WTC11 (cell line): ENCODE measurements around the gene VWA3A.

Experiments used
- CBFB ChIP-seq: sonication (generic); formaldehyde crosslinking; IDR thresholded peaks from 2 replicates; pipeline ENCODE4 v1.8.1; 2022; ENCODE audit warnings: mild to moderate bottlenecking, low read depth, missing genetic modification reagents
- TF ChIP-seq, protein P1 (sequence below): fragments of 200-600 bp; IDR thresholded peaks from 2 replicates; pipeline ENCODE4 v1.8.0; 2022; ENCODE audit warnings: antibody characterized with exemption

DNA sequence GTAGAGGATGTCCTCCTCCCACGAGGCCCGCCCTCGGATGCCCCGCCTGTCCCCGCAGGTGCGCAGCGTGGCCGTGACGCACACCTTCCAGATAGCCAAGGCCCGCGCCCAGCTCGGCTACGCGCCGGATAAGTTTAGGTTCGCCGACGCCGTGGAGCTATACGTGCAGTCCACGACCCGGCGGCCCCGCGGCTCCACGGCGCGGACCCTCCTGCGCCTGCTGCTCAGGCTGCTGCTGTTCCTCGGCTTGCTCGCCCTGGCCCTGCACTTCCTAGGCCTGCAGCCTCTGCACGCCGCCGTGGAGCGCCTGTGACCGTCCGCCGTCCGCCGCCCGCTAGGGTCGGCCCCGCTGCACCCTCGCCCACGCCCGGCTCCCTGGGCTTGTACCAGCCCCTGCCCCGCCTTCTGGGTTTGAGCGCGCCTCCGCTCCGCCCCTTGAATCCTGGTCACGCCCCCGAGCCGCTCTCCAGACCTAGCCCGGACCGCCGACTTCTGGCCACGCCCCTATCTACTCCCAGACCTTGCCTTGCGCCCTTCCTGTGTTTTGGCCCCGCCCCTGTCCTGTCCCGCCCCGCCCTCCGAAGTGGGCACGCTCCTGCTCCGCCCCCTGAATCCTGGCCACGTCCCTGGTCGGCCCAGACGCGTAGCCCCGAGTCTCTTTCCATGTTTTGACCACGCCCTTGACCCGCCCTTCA is 97.9 kb downstream of the VWA3A start:
- TF ChIP-seq, protein P1, sequence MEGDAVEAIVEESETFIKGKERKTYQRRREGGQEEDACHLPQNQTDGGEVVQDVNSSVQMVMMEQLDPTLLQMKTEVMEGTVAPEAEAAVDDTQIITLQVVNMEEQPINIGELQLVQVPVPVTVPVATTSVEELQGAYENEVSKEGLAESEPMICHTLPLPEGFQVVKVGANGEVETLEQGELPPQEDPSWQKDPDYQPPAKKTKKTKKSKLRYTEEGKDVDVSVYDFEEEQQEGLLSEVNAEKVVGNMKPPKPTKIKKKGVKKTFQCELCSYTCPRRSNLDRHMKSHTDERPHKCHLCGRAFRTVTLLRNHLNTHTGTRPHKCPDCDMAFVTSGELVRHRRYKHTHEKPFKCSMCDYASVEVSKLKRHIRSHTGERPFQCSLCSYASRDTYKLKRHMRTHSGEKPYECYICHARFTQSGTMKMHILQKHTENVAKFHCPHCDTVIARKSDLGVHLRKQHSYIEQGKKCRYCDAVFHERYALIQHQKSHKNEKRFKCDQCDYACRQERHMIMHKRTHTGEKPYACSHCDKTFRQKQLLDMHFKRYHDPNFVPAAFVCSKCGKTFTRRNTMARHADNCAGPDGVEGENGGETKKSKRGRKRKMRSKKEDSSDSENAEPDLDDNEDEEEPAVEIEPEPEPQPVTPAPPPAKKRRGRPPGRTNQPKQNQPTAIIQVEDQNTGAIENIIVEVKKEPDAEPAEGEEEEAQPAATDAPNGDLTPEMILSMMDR = no peak
- no peak for TF ChIP-seq CBFB (CRISPR knock-in tag)
